Stimulated activated memory B cell treated with anti-CD40 and anti-IgM and Interleukin-4, amounts not matched to agents 10 μg/mL and 1 μg/mL and 100 μg/mL, for 72 hours (primary cell): Measurements from ENCODE around the gene BNIP5.
A peak's percentile ranks its signal among the peaks of the same experiment; 100 is the strongest.

Source experiments
- ATAC-seq: fragments of 150-1000 bp; cut with Tn5 transposase; 2 replicates; pipeline ENCODE4 v1.10.0; 2021
- H3K27ac Mint-ChIP-seq: one replicate; pipeline ENCODE4 v1.8.0; 2022; ENCODE audit warnings: mild to moderate bottlenecking, mixed read lengths
- H3K27me3 Mint-ChIP-seq: one replicate; pipeline ENCODE4 v1.8.0; 2022; ENCODE audit warnings: mixed read lengths
- H3K36me3 Mint-ChIP-seq: one replicate; pipeline ENCODE4 v1.8.0; 2022; ENCODE audit warnings: mixed read lengths
- H3K4me1 Mint-ChIP-seq: one replicate; pipeline ENCODE4 v1.8.0; 2022; ENCODE audit warnings: mixed read lengths
- H3K4me3 Mint-ChIP-seq: one replicate; pipeline ENCODE4 v1.8.0; 2022; ENCODE audit warnings: mild to moderate bottlenecking, moderate library complexity, mixed read lengths
- H3K9me3 Mint-ChIP-seq: one replicate; pipeline ENCODE4 v1.8.0; 2022; ENCODE audit warnings: mixed read lengths

The BNIP5 gene

DNA sequence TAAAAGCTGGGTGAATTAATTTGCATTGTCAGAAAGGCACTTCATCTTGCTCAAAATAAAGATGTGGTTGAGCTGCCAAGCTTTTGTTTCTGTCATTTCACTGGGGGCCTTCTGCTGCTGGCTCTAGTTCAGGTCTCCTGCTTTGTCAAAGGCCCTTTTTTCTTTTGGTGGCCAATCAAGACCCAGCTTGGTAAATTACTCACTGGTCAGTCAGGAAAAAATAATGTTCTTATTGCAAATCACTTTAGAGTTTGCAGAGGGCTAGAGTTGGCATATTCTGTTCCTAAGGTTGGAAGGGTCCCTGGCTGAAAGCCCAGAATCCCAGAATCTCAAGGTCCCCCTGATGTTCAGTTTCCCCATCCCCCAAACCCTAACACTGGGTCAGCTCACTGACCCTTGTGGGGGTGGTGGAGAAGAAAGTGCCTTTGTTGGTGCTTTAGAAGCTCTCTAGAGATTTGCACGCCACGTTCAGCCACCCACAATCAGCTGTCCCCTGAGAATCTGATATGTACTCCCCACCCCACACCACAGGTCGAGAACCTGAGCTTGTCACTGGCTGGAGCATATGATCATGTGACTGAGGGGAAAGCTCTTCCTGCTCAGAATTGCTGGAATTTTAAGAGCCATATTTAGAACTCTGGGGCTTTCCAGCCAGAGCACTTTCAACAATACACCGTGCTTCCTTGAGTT lies 21.7 kb upstream of the BNIP5 start:
- Mint-ChIP-seq H3K27ac (peak overlapping the region; percentile 36), H3K9me3 (no peaks in the 10 kb centered on the region), H3K4me3 (peak overlapping the region; percentile 2), H3K4me1 (peaks cover 43% of the 10 kb centered on the region), H3K27me3 (peaks cover 8% of the 10 kb centered on the region), H3K36me3 (no peaks in the 10 kb centered on the region)
- peak; percentile 64 for ATAC-seq

DNA sequence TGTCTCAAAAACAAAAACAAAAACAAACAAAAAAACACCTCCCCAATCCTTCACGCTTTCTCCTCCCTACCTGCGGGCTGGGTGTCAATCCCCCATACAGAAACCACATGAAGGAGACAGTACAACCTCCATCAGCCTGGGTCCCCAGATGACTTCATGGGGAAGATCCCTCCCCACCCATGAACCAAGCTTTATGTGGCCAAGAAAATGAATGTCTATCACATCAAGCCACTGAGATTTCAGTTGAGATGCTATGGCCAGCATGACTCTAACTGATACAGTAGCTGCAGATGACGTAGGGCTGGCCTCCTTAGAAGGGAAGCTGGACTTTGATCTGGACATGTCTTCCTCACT lies 21.2 kb upstream of the BNIP5 start:
- Mint-ChIP-seq H3K4me3 (no peak overlapping the region), H3K36me3 (no peaks in the 10 kb centered on the region), H3K27me3 (peaks cover 8% of the 10 kb centered on the region), H3K27ac (peak overlapping the region; percentile 36), H3K4me1 (peaks cover 43% of the 10 kb centered on the region), H3K9me3 (no peaks in the 10 kb centered on the region)
- no peak for ATAC-seq

- H3K27ac Mint-ChIP-seq: peak overlapping the region; percentile 56
- peaks cover 35% of the 10 kb centered on the region for H3K4me1 Mint-ChIP-seq
- H3K9me3 Mint-ChIP-seq: no peaks in the 10 kb centered on the region
- ATAC-seq: peak; percentile 16
- H3K36me3 Mint-ChIP-seq: no peaks in the 10 kb centered on the region
- no peak overlapping the region for H3K4me3 Mint-ChIP-seq
- peaks cover 8% of the 10 kb centered on the region for H3K27me3 Mint-ChIP-seq
Observed at GRCh38 chr6:36355819-36356218, 19.1 kb upstream of the BNIP5 start.

GRCh38 chr6:36353411-36353915 lies 16.8 kb upstream of the BNIP5 start:
- H3K36me3 Mint-ChIP-seq: no peaks in the 10 kb centered on the region
- H3K4me1 Mint-ChIP-seq: peaks cover 22% of the 10 kb centered on the region
- H3K27me3 Mint-ChIP-seq: peaks cover 8% of the 10 kb centered on the region
- no peaks in the 10 kb centered on the region for H3K9me3 Mint-ChIP-seq
- no peak overlapping the region for H3K4me3 Mint-ChIP-seq
- no peak overlapping the region for H3K27ac Mint-ChIP-seq
- ATAC-seq: no peak

GRCh38 chr6:36352477-36353157 lies 15.9 kb upstream of the BNIP5 start:
- Mint-ChIP-seq H3K27ac (no peak overlapping the region), H3K4me1 (peaks cover 14% of the 10 kb centered on the region), H3K9me3 (no peaks in the 10 kb centered on the region), H3K27me3 (peaks cover 8% of the 10 kb centered on the region), H3K4me3 (no peak overlapping the region), H3K36me3 (no peaks in the 10 kb centered on the region)
- no peak for ATAC-seq

DNA sequence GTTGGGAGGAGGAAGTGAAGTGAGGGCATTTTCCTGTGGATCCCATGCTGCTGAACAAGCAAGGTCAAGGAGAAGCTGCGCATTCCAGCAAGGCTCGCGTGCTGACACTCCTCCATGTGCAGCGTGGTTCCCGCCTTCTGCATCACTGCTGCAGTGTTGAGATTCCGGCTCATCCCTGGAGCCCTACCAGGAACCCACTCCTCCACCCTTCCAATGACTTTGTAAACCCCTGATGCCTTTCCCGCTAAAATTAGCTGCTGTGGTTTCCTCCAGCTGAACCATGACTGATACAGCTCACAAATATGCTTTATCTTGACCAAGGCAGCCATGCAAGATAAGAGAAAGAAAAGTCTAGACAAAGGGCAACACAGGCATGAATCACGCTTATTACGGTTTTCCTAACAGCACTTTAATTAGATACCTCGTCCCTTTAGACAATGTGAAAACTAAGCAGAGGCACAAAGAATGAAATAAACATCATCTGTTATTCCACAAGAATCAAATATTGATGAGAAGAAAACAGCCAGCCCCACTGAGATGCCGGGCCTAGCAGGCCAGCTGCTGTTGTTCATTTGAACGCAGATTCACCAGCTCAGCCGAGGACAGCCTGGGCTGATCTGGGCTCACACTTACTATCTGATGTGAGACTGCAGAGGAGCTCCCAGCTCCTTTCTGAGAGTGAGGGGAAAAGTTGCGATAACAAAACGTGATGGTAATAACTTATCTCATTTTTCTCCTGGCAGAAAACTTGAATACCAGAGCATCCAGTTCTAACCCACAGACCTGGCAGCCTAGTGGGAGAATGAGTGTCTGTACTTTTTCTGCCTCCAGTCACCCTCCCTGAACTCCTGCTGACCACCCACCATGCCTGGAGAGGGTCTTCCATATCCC lies 14.2 kb upstream of the BNIP5 start:
- no peak for ATAC-seq
- H3K4me1 Mint-ChIP-seq: peaks cover 12% of the 10 kb centered on the region
- no peak overlapping the region for H3K27ac Mint-ChIP-seq
- peaks cover 8% of the 10 kb centered on the region for H3K27me3 Mint-ChIP-seq
- H3K36me3 Mint-ChIP-seq: no peaks in the 10 kb centered on the region
- H3K4me3 Mint-ChIP-seq: no peak overlapping the region
- H3K9me3 Mint-ChIP-seq: no peaks in the 10 kb centered on the region

- Mint-ChIP-seq H3K36me3 (no peaks in the 10 kb centered on the region), H3K4me1 (peaks cover 5% of the 10 kb centered on the region), H3K4me3 (no peak overlapping the region), H3K27me3 (peaks cover 8% of the 10 kb centered on the region), H3K27ac (peak overlapping the region; percentile 15), H3K9me3 (no peaks in the 10 kb centered on the region)
- ATAC-seq: no peak
Observed at GRCh38 chr6:36350082-36350481, 13.4 kb upstream of the BNIP5 start.

DNA sequence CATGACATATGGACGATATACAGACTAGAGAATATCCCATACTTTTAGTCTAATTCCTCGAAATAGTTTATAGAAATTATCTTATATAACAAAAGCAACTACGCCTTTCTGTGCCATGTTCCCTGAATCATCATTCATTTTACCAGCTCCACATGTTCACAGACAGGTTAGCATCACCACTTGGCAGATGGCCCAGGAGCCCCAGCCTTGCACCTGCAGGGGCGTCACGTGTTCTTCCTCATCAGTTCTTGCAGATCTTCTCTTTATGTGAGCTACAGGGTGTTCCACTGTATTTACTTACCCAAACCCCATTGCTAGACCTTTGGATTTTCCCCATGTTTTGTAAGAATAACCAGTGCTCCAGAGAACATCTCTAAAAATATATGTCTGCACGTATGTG lies 12.6 kb upstream of the BNIP5 start:
- H3K4me3 Mint-ChIP-seq: no peak overlapping the region
- H3K36me3 Mint-ChIP-seq: no peaks in the 10 kb centered on the region
- peaks cover 5% of the 10 kb centered on the region for H3K4me1 Mint-ChIP-seq
- no peaks in the 10 kb centered on the region for H3K9me3 Mint-ChIP-seq
- H3K27ac Mint-ChIP-seq: peak overlapping the region; percentile 15
- H3K27me3 Mint-ChIP-seq: peaks cover 8% of the 10 kb centered on the region
- no peak for ATAC-seq

DNA sequence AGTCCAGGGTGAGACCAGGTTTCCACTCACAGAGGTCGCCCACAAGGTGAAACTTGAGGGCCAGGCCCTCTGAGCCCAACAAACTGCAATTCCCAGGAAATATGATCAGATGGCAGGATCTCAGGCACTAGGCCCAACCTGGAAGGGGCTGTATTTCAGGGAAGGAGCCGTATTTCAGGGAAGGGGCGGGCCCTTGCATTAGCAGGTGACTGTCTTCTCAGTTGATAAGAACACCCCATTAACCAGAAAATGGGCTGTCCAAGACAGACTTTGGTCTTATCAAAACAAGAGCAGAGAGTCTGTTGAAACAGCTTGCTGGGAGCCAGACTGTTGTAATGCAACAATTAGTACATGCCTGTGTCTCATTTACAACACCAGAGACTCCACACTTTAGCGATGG lies 10.9 kb upstream of the BNIP5 start:
- no peak overlapping the region for H3K4me3 Mint-ChIP-seq
- no peak overlapping the region for H3K27ac Mint-ChIP-seq
- no peaks in the 10 kb centered on the region for H3K36me3 Mint-ChIP-seq
- H3K4me1 Mint-ChIP-seq: peaks cover 5% of the 10 kb centered on the region
- H3K27me3 Mint-ChIP-seq: no peaks in the 10 kb centered on the region
- no peaks in the 10 kb centered on the region for H3K9me3 Mint-ChIP-seq
- no peak for ATAC-seq

DNA sequence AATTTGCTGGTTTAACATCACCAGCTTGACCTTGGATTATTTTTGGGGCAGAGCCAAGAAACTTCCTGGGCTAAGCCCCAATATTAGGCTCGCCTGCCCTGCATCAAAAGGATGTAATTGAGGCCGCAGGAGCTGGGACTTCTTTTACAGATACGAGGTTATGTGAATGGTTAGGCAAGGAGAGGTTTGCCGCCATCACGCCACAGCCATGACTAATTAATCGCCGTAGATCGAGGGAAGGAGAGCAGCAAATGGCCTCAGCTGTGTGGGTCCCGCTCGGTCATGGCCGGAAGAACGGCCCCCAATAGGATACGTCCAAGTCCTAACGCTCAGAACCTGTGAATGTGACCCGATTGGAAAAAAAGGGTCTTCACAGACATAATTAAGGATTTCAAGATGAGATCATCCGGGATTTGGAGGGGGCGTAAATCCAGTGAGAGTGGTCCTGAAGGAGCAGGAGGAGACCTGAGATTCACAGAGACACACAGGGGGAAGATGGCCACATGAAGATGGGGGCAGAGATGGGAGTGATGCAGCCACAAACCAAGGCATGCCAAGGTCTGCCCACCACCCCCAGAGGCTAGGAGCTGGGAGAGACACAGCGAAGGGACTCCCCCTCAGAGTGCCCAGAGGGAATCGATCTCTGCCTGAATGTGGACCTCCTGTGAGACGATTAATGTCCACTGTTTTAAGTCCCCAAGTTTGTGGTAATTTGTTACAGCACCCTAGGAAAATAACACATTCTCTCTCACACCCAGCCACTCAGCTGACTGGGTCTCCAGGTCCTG lies 10.0 kb upstream of the BNIP5 start:
- Mint-ChIP-seq H3K36me3 (no peaks in the 10 kb centered on the region), H3K9me3 (no peaks in the 10 kb centered on the region)

GRCh38 chr6:36345681-36346466 lies 9.2 kb upstream of the BNIP5 start:
- no peak for ATAC-seq
- Mint-ChIP-seq H3K36me3 (no peaks in the 10 kb centered on the region), H3K4me1 (peaks cover 8% of the 10 kb centered on the region), H3K27ac (no peak overlapping the region), H3K4me3 (no peak overlapping the region), H3K9me3 (no peaks in the 10 kb centered on the region), H3K27me3 (peaks cover 3% of the 10 kb centered on the region)

More for the DNA sequence above, 10.0 kb upstream of the BNIP5 start:
- ATAC-seq: no peak
- no peak overlapping the region for H3K27ac Mint-ChIP-seq
- H3K4me1 Mint-ChIP-seq: peaks cover 5% of the 10 kb centered on the region
- no peak overlapping the region for H3K4me3 Mint-ChIP-seq
- H3K27me3 Mint-ChIP-seq: no peaks in the 10 kb centered on the region

- ATAC-seq: no peak
- peaks cover 14% of the 10 kb centered on the region for H3K4me1 Mint-ChIP-seq
- H3K4me3 Mint-ChIP-seq: no peak overlapping the region
- H3K27me3 Mint-ChIP-seq: peaks cover 8% of the 10 kb centered on the region
- H3K9me3 Mint-ChIP-seq: no peaks in the 10 kb centered on the region
- H3K27ac Mint-ChIP-seq: no peak overlapping the region
- H3K36me3 Mint-ChIP-seq: no peaks in the 10 kb centered on the region
Observed at GRCh38 chr6:36343109-36343680, 6.5 kb upstream of the BNIP5 start.

GRCh38 chr6:36340618-36341454 lies 4.1 kb upstream of the BNIP5 start:
- Mint-ChIP-seq H3K4me1 (peaks cover 27% of the 10 kb centered on the region), H3K4me3 (peak overlapping the region; percentile 75)

More at GRCh38 chr6:36340618-36341454, 4.1 kb upstream of the BNIP5 start:
- Mint-ChIP-seq H3K9me3 (no peaks in the 10 kb centered on the region), H3K27ac (peak overlapping the region; percentile 87), H3K36me3 (no peaks in the 10 kb centered on the region), H3K27me3 (peaks cover 8% of the 10 kb centered on the region)
- peak; percentile 84 for ATAC-seq
